Measurements from ENCODE around the gene ATP5PB. TPM values are rescaled to one million over a fixed set of nuclear protein-coding genes. Genes with fewer than 3 reads are reported as not detected.

ATP5PB gene
- total RNA-seq, 1 experiment from 2014 or later: 323 TPM

DNA sequence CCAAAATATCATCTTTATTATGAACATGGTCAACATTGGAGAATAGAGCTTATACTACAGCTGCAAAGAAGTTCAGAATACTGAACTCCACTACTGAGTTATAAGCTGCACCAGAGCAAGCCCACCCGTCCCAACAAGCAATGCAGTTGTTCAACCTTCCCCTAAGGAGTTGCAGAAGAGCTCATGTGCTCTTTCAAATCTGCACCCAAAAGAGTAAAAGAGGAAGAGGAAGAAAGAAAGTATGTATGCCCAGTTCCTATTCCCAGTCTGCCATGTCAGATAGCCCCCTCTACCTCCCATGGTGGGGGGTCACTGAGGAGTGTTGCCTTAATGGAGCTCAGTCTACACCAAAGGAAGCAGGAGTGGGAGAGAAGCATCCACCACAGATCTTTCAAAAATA, 31.4 kb downstream of the ATP5PB start:
- BruUV-seq (replicated peaks): no TSS peak
- intact Hi-C loops (cut with micrococcal nuclease): loop anchor here (1.0 to 5.0 kb wide), 4 partner anchors 176 to 512 kb away; no protein-coding TSS in a partner anchor
- no peak overlapping the region for H3K4me3 ChIP-seq (replicated peaks in 1 of 2; ENCODE audit: low read depth in 1 of 2, low read length in 2 of 2)
- DNase-seq (ENCODE audit: low read depth, low spot score): no peak
- H3K27ac ChIP-seq (ENCODE audit: low read depth, low read length): no peak overlapping the region
- ChIA-PET CTCF (interaction anchor here (1.8 to 3.2 kb wide), 3 partner anchors 267 to 287 kb away, joined by 5 to 41 read pairs (median 39); no protein-coding TSS in a partner anchor), RAD21 (ENCODE audit: low non-redundant PET in 1 of 2, low total read pairs in 2 of 2, uncharacterized antibody in 2 of 2, unreplicated experiment in 2 of 2) (no interaction called here), POLR2A (no interaction called here)
- no peaks in the 10 kb centered on the region for H3K79me2 ChIP-seq (ENCODE audit: insufficient read depth, low read length)
- H3K9ac ChIP-seq (ENCODE audit: low read length): no peak overlapping the region
- H3K36me3 ChIP-seq (ENCODE audit: control insufficient read depth in 1 of 2, insufficient read depth in 2 of 2, low read length in 2 of 2): no peaks in the 10 kb centered on the region
- ATAC-seq: no peak
- H2AFZ ChIP-seq (ENCODE audit: low read depth, low read length, poor library complexity, severe bottlenecking): no peak overlapping the region
- H3K4me2 ChIP-seq (ENCODE audit: low read length): no peak overlapping the region
- H3K9me2 ChIP-seq (ENCODE audit: insufficient read depth): no peaks in the 10 kb centered on the region
- H4K20me1 ChIP-seq (ENCODE audit: insufficient read depth): no peaks in the 10 kb centered on the region
- no peaks in the 10 kb centered on the region for H3K9me3 ChIP-seq (ENCODE audit: control insufficient read depth in 1 of 2, insufficient read depth in 1 of 2, low read depth in 1 of 2, low read length in 2 of 2)
- TF ChIP-seq, protein P1, sequence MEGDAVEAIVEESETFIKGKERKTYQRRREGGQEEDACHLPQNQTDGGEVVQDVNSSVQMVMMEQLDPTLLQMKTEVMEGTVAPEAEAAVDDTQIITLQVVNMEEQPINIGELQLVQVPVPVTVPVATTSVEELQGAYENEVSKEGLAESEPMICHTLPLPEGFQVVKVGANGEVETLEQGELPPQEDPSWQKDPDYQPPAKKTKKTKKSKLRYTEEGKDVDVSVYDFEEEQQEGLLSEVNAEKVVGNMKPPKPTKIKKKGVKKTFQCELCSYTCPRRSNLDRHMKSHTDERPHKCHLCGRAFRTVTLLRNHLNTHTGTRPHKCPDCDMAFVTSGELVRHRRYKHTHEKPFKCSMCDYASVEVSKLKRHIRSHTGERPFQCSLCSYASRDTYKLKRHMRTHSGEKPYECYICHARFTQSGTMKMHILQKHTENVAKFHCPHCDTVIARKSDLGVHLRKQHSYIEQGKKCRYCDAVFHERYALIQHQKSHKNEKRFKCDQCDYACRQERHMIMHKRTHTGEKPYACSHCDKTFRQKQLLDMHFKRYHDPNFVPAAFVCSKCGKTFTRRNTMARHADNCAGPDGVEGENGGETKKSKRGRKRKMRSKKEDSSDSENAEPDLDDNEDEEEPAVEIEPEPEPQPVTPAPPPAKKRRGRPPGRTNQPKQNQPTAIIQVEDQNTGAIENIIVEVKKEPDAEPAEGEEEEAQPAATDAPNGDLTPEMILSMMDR (IDR thresholded peaks at IDR 0.05 in 2 of 3, conservative IDR thresholded peaks at IDR 0.05 in 1 of 3; ENCODE audit: borderline replicate concordance in 1 of 3, insufficient read depth in 1 of 3, low read depth in 2 of 3, low read length in 2 of 3): no peak
- TF ChIP-seq ELF1 (IDR thresholded peaks at IDR 0.05; ENCODE audit: borderline replicate concordance, low read depth) (no peak), TCF7L2 (IDR thresholded peaks at IDR 0.05; ENCODE audit: borderline replicate concordance, extremely low read depth, insufficient read depth, insufficient read length) (no peak), CBX3 (IDR thresholded peaks at IDR 0.05; ENCODE audit: low read depth) (no peak), SP1 (IDR thresholded peaks at IDR 0.05; ENCODE audit: low read depth) (no peak), JUND (IDR thresholded peaks at IDR 0.05) (no peak), SIN3A (IDR thresholded peaks at IDR 0.05; ENCODE audit: low read depth) (no peak), FOSL1 (IDR thresholded peaks at IDR 0.05; ENCODE audit: low read depth) (no peak), EZH2phosphoT487 (IDR thresholded peaks at IDR 0.05; ENCODE audit: borderline replicate concordance) (no peak), POLR2AphosphoS5 (IDR thresholded peaks at IDR 0.05; ENCODE audit: low read depth, low read length) (no peak), CEBPB (IDR thresholded peaks at IDR 0.05; ENCODE audit: low read depth) (no peak), EGR1 (IDR thresholded peaks at IDR 0.05; ENCODE audit: low read depth) (no peak), RAD21 (IDR thresholded peaks at IDR 0.05; ENCODE audit: low read depth) (no peak), EZH2 (IDR thresholded peaks at IDR 0.05) (no peak), ZNF274 (IDR thresholded peaks at IDR 0.05; ENCODE audit: low read depth, low read length) (no peak)
- TF ChIP-seq, protein P2, sequence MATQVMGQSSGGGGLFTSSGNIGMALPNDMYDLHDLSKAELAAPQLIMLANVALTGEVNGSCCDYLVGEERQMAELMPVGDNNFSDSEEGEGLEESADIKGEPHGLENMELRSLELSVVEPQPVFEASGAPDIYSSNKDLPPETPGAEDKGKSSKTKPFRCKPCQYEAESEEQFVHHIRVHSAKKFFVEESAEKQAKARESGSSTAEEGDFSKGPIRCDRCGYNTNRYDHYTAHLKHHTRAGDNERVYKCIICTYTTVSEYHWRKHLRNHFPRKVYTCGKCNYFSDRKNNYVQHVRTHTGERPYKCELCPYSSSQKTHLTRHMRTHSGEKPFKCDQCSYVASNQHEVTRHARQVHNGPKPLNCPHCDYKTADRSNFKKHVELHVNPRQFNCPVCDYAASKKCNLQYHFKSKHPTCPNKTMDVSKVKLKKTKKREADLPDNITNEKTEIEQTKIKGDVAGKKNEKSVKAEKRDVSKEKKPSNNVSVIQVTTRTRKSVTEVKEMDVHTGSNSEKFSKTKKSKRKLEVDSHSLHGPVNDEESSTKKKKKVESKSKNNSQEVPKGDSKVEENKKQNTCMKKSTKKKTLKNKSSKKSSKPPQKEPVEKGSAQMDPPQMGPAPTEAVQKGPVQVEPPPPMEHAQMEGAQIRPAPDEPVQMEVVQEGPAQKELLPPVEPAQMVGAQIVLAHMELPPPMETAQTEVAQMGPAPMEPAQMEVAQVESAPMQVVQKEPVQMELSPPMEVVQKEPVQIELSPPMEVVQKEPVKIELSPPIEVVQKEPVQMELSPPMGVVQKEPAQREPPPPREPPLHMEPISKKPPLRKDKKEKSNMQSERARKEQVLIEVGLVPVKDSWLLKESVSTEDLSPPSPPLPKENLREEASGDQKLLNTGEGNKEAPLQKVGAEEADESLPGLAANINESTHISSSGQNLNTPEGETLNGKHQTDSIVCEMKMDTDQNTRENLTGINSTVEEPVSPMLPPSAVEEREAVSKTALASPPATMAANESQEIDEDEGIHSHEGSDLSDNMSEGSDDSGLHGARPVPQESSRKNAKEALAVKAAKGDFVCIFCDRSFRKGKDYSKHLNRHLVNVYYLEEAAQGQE (IDR thresholded peaks at IDR 0.05; ENCODE audit: low read depth): no peak
- TF ChIP-seq, protein P3, sequence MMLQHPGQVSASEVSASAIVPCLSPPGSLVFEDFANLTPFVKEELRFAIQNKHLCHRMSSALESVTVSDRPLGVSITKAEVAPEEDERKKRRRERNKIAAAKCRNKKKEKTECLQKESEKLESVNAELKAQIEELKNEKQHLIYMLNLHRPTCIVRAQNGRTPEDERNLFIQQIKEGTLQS (IDR thresholded peaks at IDR 0.05): no peak
- no peaks in the 10 kb centered on the region for H3K4me1 ChIP-seq (ENCODE audit: control insufficient read depth in 1 of 2, insufficient read depth in 2 of 2, low read length in 2 of 2)
- H3K27me3 ChIP-seq (ENCODE audit: insufficient read depth, low read length): no peaks in the 10 kb centered on the region

Data from HCT116 (cell line).